GM12875 (cell line): ENCODE data around the gene CDKL5.
"Not testable (repeated sequence)": the region's sequence is repeated elsewhere in the genome, so short reads cannot be mapped to it uniquely, and the experiment has no call there.

Source experiments
- H3K4me3 ChIP-seq: one replicate; pipeline ENCODE4 v1.5.1; 2011; ENCODE audit warnings: low read depth, low read length, control low read depth
- TF ChIP-seq, protein P1 (sequence below): IDR thresholded peaks from 2 replicates; pipeline ENCODE4 v1.5.1; 2011; ENCODE audit warnings: low read depth, mild to moderate bottlenecking, control low read depth, inconsistent platforms, low read length, moderate library complexity, borderline replicate concordance; ENCODE audit not compliant: insufficient read depth

Gene CDKL5

GRCh38 chrX:18578546-18578945 lies 153.1 kb downstream of the CDKL5 start:
- no peak overlapping the region for H3K4me3 ChIP-seq
- TF ChIP-seq, protein P1, sequence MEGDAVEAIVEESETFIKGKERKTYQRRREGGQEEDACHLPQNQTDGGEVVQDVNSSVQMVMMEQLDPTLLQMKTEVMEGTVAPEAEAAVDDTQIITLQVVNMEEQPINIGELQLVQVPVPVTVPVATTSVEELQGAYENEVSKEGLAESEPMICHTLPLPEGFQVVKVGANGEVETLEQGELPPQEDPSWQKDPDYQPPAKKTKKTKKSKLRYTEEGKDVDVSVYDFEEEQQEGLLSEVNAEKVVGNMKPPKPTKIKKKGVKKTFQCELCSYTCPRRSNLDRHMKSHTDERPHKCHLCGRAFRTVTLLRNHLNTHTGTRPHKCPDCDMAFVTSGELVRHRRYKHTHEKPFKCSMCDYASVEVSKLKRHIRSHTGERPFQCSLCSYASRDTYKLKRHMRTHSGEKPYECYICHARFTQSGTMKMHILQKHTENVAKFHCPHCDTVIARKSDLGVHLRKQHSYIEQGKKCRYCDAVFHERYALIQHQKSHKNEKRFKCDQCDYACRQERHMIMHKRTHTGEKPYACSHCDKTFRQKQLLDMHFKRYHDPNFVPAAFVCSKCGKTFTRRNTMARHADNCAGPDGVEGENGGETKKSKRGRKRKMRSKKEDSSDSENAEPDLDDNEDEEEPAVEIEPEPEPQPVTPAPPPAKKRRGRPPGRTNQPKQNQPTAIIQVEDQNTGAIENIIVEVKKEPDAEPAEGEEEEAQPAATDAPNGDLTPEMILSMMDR = no peak

DNA sequence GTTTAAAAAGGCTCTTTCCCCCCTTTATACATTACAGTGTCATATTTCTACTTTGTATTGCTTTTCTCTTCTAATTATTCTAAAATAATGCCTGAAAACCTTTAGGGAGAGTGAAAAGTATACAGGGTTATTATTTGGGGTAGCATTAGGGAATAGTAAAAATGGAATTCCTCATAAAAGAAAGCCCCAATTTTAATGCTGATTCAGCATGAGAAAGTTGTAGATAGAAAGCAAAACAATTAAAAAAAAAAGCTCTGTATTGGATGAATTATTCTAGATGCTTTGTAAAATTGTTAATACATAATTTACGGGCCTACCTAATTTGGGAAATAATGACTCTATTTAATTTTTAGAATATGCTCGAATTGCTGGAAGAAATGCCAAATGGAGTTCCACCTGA lies 154.1 kb downstream of the CDKL5 start:
- TF ChIP-seq, protein P1 = no peak
- H3K4me3 ChIP-seq = no peak overlapping the region

DNA sequence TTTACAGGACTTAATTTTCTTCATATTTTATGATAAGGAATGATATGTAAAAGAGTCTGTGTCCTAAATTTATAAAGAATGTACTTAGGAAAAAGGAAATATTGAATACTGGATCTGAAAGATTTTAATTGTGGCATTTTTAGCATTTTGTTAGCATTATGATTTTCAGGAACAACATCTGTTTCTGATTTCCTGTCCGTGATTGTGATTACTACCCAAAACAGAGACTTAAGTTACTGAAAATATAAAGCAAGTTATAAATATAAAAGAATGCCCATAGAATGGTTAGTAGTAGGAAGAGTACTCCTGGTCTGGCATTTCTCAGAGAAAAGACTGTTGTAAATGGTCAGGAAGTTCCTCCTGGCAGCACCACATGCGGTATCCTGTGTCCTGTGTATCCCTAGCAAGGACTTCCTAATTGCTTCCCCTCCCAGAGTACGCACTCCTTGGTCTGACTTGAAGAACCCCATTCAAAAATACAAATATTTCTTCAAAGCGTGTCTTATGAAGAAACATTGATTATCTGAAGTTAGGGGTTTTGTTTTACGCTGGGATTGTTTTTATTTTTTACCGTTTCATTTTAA lies 157.6 kb downstream of the CDKL5 start:
- TF ChIP-seq, protein P1 = no peak
- H3K4me3 ChIP-seq = no peak overlapping the region

DNA sequence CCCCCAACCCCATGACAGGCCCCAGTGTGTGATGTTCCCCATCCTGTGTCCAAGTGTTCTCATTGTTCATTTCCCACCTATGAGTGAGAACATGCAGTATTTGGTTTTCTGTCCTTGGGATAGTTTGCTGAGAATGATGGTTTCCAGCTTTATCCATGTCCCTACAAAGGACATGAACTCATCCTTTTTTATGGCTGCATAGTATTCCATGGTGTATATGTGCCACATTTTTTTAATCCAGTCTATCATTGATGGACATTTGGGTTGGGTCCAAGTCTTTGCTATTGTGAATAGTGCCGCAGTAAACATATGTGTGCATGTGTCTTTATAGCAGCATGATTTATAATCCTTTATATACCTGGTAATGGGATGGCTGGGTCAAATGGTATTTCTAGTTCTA lies 163.9 kb downstream of the CDKL5 start:
- not testable (repeated sequence) for H3K4me3 ChIP-seq

- H3K4me3 ChIP-seq = no peak overlapping the region
- TF ChIP-seq, protein P1 = no peak
These were observed 166.4 kb downstream of the CDKL5 start for GRCh38 chrX:18591834-18592233.

GRCh38 chrX:18594079-18594478 lies 168.7 kb downstream of the CDKL5 start:
- TF ChIP-seq, protein P1 = no peak
- H3K4me3 ChIP-seq = no peak overlapping the region

DNA sequence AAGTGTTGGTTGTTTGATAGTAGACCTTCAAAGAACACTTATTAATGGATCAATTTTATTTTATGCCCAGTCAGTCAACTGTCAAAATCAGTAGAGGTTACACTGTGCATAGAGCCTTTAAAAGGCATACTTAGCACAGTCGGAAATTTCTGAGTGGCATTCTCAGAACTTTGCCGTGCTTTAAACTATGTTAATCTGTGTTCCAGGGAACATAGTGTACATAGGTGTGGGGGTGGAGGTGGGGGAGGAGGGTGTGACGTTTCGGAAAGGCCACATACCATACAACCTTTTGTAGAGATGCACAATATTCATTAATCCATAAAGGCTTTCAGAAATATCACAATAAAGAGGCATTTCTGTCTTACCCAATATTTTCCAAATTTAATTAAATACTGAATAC lies 170.7 kb downstream of the CDKL5 start:
- H3K4me3 ChIP-seq = no peak overlapping the region
- TF ChIP-seq, protein P1 = no peak

DNA sequence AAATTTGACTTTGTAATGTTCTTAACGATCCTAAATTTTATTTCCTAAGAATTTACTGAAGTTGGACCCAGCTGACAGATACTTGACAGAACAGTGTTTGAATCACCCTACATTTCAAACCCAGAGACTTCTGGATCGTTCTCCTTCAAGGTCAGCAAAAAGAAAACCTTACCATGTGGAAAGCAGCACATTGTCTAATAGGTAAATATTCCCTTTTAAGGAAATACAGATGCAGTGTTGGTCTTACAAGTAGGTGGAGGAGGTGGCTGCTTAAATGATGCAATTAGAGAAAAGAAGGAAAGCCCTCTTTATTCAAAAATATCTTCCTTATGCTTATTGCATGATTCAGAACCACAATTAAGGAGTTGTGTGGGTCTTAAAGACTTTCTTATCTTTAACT lies 173.0 kb downstream of the CDKL5 start:
- TF ChIP-seq, protein P1 = no peak
- H3K4me3 ChIP-seq = no peak overlapping the region
